Measurements from ENCODE around the gene ACTL10.
"Not testable (repeated sequence)": the region's sequence is repeated elsewhere in the genome, so short reads cannot be mapped to it uniquely, and the experiment has no call there.

DNA sequence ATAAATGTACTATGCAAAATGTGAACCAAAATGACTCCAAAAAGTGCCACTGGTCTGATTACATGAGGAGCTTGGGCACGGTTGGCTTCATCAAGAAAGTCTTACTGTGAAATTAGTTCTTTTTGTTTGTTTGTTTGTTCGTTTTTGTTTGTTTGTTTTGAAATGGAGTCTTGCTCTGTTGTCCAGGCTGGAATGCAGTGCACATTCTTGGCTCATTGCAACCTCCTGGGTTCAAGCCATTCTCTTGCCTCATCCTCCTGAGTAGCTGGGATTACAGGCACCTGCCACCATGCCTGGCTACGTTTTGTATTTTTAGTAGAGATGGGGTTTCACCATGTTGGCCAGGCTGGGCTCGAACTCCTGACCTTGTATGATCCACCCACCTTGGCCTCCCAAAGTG, 34.8 kb upstream of the ACTL10 start:
- TF ChIP-seq POLR2A, POLR2AphosphoS5 (IDR thresholded peaks at IDR 0.05): not testable (repeated sequence)
- TF ChIP-seq, protein P1, sequence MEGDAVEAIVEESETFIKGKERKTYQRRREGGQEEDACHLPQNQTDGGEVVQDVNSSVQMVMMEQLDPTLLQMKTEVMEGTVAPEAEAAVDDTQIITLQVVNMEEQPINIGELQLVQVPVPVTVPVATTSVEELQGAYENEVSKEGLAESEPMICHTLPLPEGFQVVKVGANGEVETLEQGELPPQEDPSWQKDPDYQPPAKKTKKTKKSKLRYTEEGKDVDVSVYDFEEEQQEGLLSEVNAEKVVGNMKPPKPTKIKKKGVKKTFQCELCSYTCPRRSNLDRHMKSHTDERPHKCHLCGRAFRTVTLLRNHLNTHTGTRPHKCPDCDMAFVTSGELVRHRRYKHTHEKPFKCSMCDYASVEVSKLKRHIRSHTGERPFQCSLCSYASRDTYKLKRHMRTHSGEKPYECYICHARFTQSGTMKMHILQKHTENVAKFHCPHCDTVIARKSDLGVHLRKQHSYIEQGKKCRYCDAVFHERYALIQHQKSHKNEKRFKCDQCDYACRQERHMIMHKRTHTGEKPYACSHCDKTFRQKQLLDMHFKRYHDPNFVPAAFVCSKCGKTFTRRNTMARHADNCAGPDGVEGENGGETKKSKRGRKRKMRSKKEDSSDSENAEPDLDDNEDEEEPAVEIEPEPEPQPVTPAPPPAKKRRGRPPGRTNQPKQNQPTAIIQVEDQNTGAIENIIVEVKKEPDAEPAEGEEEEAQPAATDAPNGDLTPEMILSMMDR (IDR thresholded peaks at IDR 0.05 in 8 of 11, conservative IDR thresholded peaks at IDR 0.05 in 3 of 11), result not testable (repeated sequence)
